Testis (tissue), 2 donors: Measurements from ENCODE around the gene DCDC2C.

Experiments
- POLR2A ChIP-seq: fragments of 450-650 bp; IDR thresholded peaks from one replicate; pipeline ENCODE4 v1.6.1; 2017; ENCODE audit warnings: antibody characterized with exemption, mild to moderate bottlenecking, moderate library complexity
- TF ChIP-seq, protein P1 (sequence below), 3 experiments: fragments of 450-650 bp in 2 of 3; fragments of 200-600 bp in 1 of 3; sonication (generic) in 1 of 3; IDR thresholded peaks; one replicate each; pipeline ENCODE4 v1.5.1; 2016 to 2019; ENCODE audit warnings: antibody characterized with exemption in 3 of 3, mild to moderate bottlenecking in 2 of 3, moderate library complexity in 1 of 3

- TF ChIP-seq, protein P1, sequence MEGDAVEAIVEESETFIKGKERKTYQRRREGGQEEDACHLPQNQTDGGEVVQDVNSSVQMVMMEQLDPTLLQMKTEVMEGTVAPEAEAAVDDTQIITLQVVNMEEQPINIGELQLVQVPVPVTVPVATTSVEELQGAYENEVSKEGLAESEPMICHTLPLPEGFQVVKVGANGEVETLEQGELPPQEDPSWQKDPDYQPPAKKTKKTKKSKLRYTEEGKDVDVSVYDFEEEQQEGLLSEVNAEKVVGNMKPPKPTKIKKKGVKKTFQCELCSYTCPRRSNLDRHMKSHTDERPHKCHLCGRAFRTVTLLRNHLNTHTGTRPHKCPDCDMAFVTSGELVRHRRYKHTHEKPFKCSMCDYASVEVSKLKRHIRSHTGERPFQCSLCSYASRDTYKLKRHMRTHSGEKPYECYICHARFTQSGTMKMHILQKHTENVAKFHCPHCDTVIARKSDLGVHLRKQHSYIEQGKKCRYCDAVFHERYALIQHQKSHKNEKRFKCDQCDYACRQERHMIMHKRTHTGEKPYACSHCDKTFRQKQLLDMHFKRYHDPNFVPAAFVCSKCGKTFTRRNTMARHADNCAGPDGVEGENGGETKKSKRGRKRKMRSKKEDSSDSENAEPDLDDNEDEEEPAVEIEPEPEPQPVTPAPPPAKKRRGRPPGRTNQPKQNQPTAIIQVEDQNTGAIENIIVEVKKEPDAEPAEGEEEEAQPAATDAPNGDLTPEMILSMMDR (IDR thresholded peaks at IDR 0.05), result no peak
- TF ChIP-seq POLR2A, result no peak
Measured at GRCh38 chr2:3670941-3671340, 32.4 kb upstream of the DCDC2C start.
